Body of pancreas (tissue), 4 donors: ENCODE results near the gene GRID1.

Source experiments
- POLR2A ChIP-seq, 3 donors: fragments of 450-650 bp; IDR thresholded peaks; one replicate each; pipeline ENCODE4 v1.6.1; 2016; ENCODE audit warnings: antibody characterized with exemption in 3 of 3, mild to moderate bottlenecking in 2 of 3
- TF ChIP-seq, protein P1 (sequence below), 7 experiments: fragments of 450-650 bp in 4 of 7; fragments of 200-600 bp in 3 of 7; sonication (generic) in 3 of 7; IDR thresholded peaks; one replicate each; pipeline ENCODE4 v1.5.1; 2016 to 2019; ENCODE audit warnings: antibody characterized with exemption in 7 of 7

GRCh38 chr10:86254081-86254480 is 112.5 kb downstream of the GRID1 start:
- TF ChIP-seq, protein P1, sequence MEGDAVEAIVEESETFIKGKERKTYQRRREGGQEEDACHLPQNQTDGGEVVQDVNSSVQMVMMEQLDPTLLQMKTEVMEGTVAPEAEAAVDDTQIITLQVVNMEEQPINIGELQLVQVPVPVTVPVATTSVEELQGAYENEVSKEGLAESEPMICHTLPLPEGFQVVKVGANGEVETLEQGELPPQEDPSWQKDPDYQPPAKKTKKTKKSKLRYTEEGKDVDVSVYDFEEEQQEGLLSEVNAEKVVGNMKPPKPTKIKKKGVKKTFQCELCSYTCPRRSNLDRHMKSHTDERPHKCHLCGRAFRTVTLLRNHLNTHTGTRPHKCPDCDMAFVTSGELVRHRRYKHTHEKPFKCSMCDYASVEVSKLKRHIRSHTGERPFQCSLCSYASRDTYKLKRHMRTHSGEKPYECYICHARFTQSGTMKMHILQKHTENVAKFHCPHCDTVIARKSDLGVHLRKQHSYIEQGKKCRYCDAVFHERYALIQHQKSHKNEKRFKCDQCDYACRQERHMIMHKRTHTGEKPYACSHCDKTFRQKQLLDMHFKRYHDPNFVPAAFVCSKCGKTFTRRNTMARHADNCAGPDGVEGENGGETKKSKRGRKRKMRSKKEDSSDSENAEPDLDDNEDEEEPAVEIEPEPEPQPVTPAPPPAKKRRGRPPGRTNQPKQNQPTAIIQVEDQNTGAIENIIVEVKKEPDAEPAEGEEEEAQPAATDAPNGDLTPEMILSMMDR (IDR thresholded peaks at IDR 0.05), result no peak
- TF ChIP-seq POLR2A (IDR thresholded peaks at IDR 0.05), result no peak
